HG03565 (cell line): ENCODE measurements around the gene USF1.
"Not testable (repeated sequence)": the region's sequence is repeated elsewhere in the genome, so short reads cannot be mapped to it uniquely, and the experiment has no call there.

Experiments used
- ATAC-seq: cut with Tn5 transposase; IDR thresholded peaks from one replicate; pipeline ENCODE4 v1.9.1; 2021; ENCODE audit warnings: mild to moderate bottlenecking, moderate library complexity; ENCODE audit not compliant: unreplicated experiment

USF1 gene

DNA sequence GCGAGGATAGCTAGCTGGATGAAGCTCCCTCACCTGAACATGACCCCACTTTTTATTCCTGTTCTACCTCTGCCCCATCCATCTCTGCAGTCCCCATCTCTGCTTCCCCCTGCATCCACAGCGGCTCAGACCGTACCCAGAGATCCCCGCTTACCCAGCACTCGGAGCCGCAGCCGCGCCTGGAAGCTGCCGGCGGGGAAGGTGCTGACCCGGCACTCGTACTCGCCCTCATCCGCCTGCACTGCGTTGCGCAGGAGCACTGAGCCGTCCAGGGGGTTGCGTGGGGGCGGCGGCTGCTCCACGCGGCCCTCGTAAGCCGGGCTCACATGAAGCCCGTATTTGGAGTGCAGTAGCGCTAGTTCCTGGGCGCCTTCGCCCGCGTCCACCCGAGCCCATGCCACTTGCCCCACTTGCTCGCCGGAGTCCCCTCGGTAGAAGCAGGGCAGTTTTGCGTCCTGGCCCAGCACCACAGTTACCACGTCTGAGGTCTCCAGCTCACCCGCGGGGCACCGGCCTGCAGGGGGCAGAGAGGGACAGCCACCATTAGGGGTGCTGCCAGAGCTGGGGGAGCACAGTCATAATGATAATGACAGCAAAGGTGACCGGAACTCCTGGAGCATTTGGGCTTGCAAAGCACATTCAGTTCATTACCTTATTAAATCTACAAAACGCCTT lies 33.8 kb upstream of the USF1 start:
- ATAC-seq, result no peak

DNA sequence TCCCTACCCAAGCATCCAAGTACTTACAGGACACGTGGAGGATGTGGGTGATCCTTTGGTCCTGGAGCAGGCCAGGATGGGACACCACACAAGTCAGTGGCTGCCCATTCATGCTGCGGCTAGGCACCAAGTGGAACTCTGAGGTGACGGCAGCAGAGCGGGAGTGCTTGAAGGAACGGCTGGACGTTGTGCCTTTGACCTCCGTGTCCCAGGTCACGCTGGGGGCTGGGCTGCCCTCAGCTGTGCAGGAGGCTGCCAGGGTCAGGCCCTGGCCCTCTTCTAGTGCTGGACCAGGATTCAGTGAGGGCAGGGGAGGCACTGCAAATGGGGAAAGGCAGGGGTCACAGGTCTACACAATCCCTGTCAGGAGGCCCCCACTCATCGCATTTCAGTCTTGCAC lies 31.6 kb upstream of the USF1 start:
- no peak for ATAC-seq

DNA sequence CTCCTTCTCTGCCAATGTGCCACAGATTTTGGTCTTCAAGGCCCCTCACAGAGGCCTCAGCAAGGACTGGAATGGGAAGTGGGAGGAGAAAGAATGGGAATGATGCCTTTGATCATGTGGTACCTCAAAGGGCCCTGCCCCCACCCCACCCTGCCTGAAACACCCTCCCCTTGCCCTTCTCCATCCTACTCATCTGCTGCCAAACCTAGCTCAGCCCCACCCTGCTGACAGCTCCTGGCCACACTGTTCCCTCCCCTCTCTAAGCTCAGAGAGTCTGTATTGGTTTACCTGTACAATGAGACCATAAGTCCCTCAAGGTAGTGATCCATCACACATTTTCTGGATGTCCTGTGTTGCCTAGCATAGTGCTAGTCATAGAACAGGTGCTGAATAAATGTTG lies 30.6 kb upstream of the USF1 start:
- ATAC-seq, result no peak

DNA sequence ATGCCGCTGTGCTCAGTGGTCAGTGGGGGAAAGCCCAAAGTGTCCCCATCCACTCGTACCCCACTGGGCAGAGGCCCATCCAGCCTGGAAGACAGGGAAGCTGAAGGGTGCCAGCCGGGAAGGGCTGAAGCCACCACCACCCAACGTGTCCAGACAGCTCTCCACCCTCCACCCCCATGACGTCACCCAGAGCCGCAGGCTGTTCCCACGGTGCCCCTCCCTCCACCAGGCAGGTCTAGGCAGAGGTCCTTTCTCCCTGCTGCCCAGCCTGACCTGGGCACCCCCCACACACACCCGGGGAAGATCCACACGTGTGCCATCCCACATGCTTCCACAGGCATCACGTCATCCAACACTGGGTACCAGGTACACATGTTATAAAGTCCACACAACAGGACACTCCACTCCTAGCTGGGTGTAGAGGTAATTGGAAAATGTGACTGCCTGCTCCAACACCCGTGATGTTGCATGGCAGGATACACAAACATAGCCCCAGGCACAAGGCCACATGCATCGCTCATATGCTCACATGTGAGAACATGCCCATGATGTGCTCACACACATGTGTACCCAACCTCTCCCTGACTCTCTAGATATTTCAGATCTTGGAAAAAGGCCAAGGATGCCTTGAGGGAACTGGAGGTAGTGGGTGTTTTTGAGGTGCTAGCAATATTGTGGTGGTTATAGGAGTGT lies 29.0 kb upstream of the USF1 start:
- no peak for ATAC-seq

DNA sequence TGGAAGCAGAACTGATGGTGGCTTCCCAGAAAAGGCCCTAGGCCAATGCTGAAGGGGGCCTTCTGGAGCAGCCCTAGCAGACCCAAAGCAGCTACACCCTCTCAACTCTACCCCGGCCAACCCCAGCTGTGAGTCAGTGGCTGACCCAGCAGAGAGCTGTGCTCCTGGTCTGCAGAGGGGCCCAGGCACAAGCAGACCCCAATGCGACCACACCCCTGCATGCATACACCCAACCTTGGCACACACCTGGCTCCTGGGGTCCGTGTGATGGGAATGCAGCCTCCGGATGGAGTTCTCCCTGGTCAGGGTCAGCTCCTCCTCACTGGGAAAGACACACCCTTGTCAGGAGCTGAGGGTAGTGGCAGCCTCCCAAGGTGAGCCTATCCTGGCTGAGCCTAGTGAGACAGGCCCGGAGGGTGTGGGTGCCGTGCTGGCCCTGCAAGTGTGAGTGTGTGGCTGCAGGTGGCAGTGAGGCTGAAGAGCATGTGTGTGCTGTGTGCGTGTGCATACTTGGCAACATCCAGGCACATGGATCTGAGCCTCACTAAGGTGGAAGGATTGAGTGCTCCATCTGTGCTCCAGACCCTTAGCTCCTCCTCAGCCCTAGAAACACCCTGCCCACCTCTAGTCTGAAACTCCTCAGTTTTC lies 27.8 kb upstream of the USF1 start:
- ATAC-seq, result no peak

DNA sequence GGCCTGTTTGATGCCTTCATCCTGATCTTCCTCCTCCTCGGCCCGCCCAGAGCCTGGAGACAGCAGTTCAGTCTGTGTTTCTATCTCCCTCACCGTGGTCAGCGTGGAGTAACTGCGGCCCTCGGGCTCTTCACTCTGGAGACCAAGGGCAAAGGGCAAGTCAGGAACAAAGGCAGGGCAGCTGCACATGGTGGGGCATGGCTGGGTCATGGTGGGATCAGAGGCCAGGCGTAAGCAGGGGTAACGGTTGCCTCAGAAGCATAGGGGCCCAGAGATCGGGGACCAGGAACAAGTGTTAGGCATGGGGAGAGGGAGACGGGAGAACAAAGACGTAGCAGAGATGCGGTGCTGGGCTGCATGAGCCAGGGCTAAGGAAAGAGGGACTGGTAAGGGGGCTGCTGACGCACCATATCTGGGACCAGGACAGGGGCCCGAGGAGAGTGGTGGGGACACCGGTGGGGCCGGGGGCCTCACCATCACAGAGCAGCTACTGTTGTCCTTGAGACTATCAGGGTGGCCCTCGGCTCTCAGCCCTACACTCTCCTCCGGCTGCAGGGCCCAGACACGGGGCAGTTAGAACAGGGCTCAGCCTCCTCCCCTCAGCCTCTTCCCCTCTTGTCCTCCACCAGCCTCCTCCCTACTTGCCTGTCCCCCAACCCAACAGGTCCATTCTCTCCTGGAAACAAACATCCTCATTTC lies 27.1 kb upstream of the USF1 start:
- no peak for ATAC-seq

DNA sequence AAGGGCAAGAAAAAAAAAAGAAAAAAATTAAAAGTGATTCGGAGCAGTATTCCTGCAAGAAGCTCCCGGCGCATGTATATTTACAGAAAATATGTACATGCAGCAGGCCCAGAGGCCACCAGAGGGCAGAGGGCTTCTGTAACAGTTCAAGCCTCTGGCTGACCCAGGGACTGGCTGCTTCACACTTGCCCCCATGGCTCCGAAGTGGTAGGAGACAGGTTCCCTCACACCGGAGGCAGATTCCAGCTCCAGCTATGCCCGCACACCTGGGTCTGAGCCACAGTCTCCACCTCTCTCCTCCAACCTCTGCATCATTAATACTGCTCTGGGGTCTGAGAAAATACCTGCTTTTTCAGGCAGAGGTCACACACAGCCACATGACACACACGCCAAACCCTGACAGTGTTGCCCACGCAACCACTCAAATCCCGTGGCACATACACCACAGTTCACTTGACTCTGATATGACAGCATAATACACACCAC lies 26.2 kb upstream of the USF1 start:
- ATAC-seq, result no peak

DNA sequence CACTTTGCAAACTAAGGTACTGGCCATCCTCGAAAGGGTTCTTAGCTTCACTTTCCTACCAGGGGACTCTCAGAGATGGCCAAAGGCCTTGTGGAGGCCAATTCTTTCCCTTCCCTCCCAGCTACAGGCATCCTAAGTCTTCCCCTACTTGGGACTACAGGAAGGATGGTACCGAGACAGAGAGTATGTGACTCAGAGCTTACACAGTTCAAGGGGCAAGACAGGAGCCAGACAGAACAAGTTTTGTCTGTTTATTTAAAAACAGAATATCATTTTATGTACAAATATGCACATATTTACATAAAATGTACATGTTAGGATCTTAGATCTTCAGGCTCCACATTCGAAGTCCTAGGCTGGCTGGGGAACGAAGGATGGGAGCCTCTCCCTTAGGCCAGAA lies 25.0 kb upstream of the USF1 start:
- ATAC-seq, result no peak

DNA sequence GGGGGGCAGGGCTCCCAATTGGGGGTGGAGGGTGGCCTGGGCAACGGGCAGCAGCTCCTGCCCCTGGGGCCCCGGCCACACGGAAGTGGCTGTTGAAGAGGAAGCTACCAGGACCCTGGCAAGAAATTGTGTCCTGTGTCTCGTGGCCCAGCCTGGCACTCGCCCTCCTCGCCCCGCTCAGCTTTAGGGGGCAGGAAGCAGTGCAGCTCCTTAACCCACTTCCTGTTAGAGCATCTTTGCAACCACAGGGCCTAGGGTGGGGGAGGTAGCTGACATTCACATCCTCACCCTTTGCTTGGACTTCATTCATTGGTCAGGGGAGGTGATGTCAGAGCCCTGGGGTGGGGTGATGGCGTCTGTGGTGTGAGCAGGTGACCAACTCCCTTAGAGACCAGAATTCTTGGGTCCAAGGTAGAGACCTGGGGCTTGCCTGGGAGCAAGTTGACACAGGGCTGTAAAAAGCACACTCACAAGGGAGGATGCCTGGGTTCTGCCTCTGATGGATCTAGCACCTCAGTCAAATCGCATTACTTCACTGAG lies 24.0 kb upstream of the USF1 start, which contains the start of gene ARHGAP30:
Gene ARHGAP30, minus strand, starts transcription at position 161 of the 540 bp plus-strand sequence. CDS start 267 bp downstream, outside the sequence.
- peak; percentile 83 for ATAC-seq

DNA sequence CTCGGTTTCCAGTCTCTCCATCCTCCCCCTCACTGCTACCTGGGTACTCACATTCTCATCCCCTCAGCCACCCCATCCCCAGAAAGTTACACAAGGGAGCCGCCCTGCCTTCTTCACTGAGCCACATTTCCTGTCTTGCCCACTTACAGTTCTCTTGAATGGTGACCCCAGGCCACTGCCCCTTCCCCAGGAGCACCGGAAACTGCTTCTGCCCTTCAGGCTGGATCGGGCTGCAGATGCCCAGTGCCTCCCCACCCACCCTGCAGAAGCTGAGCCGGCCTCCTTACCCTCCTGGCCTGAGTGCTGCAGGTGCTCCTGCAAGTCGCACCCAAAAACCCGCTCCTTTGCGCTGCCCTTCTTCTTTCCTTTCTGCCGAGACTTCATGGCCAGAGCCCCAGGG lies 23.5 kb upstream of the USF1 start:
- ATAC-seq, result no peak

DNA sequence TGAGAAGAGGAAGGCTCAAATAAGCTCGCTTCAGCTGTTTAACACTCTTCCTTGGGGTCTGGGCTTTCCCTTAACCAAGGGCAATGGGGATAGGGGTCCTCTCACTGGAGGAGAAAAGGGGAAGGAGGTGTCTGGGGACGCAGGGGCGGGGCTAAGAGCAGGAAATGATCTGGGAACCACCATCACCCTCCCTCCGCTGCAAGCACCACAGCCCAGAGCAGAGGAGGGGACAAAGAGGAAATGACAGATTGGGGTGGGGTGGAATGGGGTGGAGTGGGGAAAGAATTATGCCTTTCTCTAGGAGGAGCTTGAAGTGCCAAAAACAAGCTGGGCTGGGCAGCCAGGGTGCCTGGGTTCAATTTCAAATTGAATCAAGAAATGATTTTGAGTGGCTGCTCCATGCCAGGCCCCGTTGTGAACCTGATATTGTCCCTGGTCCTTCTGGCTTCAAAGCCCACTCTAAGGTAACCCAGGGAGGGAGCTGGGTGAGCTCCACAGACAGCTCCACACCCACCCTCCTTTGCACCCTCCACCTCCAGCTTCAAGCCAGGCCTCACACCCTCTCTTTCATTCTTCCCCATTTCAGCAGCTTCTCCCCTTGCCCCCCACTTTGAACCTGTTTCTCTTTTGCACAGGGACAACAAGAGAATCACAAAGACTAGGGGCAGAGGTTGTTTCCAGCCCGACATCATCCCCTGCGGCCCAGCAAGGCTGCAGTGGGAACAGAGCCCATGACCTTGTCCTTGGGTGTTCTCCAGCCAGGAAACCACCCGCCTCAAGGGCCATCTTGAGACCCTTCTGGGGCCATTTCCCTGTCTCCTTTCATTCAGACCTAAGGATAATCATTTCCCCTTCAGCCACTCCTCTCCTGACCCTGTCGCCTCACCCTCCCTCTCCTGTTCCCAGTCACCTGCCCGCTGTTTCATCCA lies 22.8 kb upstream of the USF1 start:
- no peak for ATAC-seq

DNA sequence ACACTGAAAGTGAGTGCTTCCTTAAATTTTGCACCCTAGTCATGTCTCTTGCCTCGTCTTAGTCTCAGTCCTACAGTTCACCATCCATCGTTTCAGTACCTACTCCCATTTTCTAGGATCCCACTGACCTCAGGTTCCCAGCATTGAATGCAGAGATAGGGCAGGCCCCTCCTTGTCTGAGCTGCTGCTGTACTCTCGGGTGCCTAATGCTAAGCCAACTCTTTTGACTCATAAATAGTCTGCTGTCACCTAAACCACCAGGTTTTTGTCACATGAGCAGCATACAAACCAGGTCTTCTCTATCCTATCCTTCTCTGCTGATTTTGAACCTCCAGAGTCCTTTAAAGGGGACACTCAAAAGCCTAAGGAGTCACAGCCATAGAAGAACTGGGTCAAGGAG lies 20.9 kb upstream of the USF1 start:
- no peak for ATAC-seq

DNA sequence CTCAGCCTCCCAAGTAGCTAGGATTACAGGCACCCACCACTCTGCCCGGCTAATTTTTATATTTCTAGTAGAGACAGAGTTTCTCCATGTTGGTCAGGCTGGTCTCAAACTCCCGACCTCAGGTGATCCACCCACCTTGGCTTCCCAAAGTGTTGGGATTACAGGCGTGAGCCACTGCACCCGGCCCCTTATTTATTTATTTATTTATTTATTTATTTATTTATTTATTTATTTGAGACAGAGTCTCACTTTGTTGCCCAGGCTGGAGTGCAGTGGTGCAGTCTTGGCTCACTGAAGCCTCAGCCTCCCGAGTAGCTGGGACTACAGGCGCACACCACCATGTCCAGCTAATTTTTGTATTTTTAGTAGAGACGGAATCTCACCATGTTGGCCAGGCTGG lies 19.9 kb upstream of the USF1 start:
- ATAC-seq, result not testable (repeated sequence)

DNA sequence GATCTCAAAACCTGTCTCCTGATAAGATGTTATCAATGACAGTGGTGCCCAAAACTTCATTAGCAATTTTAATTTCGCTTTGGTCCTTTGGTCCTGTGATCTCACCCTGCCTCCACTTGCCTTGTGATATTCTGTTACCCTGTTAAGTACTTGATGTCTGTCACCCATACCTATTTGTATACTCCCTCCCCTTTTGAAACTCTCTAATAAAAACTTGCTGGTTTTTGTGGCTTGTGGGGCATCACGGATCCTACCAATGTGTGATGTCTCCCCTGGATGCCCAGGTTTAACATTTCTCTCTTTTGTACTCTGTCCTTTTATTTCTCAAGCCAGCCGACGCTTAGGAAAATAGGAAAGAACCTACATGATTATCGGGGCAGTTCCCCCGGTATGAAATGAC lies 18.2 kb upstream of the USF1 start:
- not testable (repeated sequence) for ATAC-seq

DNA sequence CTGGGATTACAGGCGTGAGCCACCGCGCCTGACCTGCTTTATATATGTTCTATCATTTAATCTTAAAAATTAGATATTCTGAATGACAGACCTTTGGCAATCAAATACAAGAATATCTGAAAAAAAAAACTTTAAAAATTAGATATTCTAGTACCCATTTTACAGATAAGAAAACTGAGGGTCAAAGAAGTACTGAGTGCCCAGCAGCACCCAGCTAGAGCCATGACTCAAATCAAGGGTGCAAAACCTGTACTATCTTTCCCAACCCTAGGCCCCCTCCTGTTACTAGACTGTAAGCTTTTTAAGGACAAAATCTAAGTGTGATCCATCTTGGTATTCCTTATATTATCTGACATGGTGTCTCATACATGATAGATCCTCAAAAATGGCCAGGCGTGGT lies 15.6 kb upstream of the USF1 start:
- ATAC-seq, result no peak

DNA sequence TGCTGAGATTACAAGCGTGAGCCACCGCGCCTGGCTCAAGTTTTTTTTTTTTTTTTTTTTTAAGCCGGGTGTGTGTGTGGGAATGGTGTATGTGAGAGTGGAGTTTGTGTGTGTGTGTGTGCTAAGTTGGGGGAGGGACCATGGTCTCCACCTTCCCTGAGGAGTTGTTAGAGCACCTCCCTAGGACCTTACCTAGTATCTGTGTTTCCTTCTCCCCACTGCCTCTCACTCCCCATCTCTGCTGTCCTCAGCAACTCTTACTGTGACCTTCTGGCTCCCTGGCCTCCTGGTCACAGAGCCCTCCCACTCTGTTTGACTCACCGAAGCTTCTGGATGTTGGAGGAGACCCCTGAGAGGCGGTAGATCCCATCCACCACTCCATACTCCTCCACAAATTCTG lies 13.5 kb upstream of the USF1 start:
- no peak for ATAC-seq

DNA sequence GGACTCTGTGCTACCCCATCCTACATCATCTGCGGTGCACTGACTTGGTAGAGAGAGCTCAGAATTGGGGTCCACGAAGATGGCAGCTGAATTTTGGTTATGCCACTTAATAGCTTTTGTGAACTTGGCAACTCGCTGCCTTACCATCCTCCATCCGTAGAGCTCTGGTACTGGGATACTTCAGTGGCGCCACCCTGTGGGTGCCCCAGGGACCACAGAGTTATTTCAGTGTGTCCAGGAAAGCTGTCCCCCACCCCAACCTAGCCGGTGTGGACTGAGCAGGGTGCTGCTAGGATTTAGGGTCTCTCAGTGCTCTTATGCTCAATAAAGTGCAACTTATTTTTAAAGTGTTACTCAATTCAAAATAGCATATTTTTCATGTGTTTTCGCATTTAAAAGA lies 9.0 kb upstream of the USF1 start:
- no peak for ATAC-seq

DNA sequence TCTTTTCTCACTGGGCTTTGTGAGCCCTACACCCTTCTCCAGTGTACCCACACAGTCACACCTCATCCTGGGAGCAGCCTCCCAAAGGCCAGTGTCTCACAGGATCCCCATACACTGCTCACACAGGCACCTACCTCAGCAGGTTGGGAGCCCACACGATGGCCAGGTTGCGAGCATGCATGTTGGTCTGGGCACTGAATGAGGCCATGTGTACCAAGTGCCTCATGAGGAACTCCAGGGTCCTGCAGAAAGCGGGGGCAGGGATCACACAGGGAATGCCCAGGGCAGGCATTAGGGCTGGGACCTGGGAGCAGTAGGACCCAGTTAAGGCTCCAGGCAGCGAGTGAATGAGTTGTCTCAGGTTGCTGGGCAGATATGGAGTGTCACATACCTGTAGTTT lies 8.5 kb upstream of the USF1 start:
- ATAC-seq, result no peak

DNA sequence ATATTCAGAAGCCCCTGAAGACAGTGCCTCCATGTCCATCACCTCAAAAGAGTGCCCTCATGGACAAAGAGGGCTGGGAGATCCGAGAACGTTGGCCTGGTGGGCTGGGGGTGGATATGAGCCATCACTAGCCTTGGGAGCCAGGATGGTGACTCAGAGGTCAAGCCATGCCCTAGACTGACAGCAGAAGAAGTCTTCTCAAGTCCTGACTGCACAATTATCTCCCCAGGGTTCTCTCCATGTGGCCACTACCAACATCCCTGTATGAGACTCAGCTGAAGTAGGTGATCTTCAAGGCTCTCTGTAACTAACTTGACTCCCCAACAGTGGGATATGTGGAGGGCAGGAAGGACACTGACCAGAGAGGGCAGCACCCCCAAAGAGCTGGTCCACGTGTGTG lies 7.1 kb upstream of the USF1 start:
- no peak for ATAC-seq

DNA sequence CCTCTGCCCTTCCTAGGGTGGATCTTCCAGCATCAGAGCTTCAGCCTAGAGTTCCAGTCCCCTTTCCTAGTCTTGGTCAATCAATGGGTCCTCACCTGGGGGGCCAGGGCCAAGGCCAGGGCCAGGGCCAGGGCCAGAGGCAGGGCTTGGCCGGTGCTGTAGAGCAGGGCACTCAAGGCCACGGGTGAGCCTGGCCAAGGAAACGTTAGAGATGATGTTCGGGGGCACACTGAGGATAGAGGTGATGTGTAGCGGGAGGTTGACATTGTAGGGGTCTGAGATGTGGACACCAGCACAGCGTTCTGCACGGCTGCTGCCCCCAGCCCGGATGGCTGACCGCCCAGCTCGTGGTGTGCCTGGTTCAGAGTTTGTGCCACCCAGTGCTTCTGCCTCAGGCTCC lies 5.4 kb upstream of the USF1 start:
- no peak for ATAC-seq
